Endodermal cell (in vitro differentiated cells): ENCODE results near the gene EFEMP1. TPM values are rescaled to one million over a fixed set of nuclear protein-coding genes. Genes with fewer than 3 reads are reported as not detected.

Experiments
- DNase-seq: peaks from one replicate; pipeline ENCODE4 v3.0.0-alpha.2; 2017
- H3K27ac ChIP-seq: 2 replicates; pipeline ENCODE4 v1.5.1; 2013; ENCODE audit warnings: mild to moderate bottlenecking, low read depth, low read length, moderate library complexity
- H3K27me3 ChIP-seq: 2 replicates; pipeline ENCODE4 v1.6.1; 2013; ENCODE audit warnings: mild to moderate bottlenecking, low read length, moderate library complexity; ENCODE audit not compliant: insufficient read depth, control insufficient read depth, poor library complexity, severe bottlenecking
- H3K36me3 ChIP-seq: 2 replicates; pipeline ENCODE4 v1.7.0; 2013; ENCODE audit warnings: mild to moderate bottlenecking, low read length, moderate library complexity; ENCODE audit not compliant: control insufficient read depth, insufficient read depth
- H3K4me1 ChIP-seq: one replicate; pipeline ENCODE4 v1.7.0; 2013; ENCODE audit warnings: low read length; ENCODE audit not compliant: control insufficient read depth, insufficient read depth
- H3K4me3 ChIP-seq: 2 replicates; pipeline ENCODE4 v1.5.1; 2013; ENCODE audit warnings: mild to moderate bottlenecking, low read length, moderate library complexity
- H3K9ac ChIP-seq: 2 replicates; pipeline ENCODE4 v1.6.1; 2013; ENCODE audit warnings: mild to moderate bottlenecking, low read length, moderate library complexity; ENCODE audit not compliant: poor library complexity, severe bottlenecking; ENCODE audit errors: extremely low read depth
- H3K9me3 ChIP-seq: 2 replicates; pipeline ENCODE4 v1.6.1; 2013; ENCODE audit warnings: mild to moderate bottlenecking, low read length, moderate library complexity; ENCODE audit not compliant: control insufficient read depth
- H3K27ac Mint-ChIP-seq: 2 replicates; pipeline ENCODE4 v1.8.0; 2020; ENCODE audit warnings: mixed read lengths
- H3K27me3 Mint-ChIP-seq: 2 replicates; pipeline ENCODE4 v1.8.0; 2021; ENCODE audit warnings: mild to moderate bottlenecking, mixed read lengths; ENCODE audit not compliant: insufficient read depth
- H3K36me3 Mint-ChIP-seq: 2 replicates; pipeline ENCODE4 v1.8.0; 2020; ENCODE audit warnings: low read depth, mixed read lengths
- H3K4me1 Mint-ChIP-seq: 2 replicates; pipeline ENCODE4 v1.8.0; 2020; ENCODE audit warnings: mixed read lengths
- H3K4me3 Mint-ChIP-seq: 2 replicates; pipeline ENCODE4 v1.8.0; 2020; ENCODE audit warnings: mild to moderate bottlenecking, moderate library complexity, mixed read lengths
- H3K9me3 Mint-ChIP-seq: 2 replicates; pipeline ENCODE4 v1.8.0; 2020; ENCODE audit warnings: mild to moderate bottlenecking, mixed read lengths
- WGBS, 2 experiments: methylation state at CpG; one replicate each; pipeline versions ENCODE4 v1.1.5 to v1.1.7; 2013; ENCODE audit warnings: missing lambda C conversion rate in 2 of 2, mixed read lengths in 1 of 2; ENCODE audit not compliant: insufficient coverage in 1 of 2, insufficient read length in 1 of 2; 5-methylcytosine and 5-hydroxymethylcytosine counted together
- total RNA-seq, 2 donors: library from RNA; stranded (reverse); fragmentation: NEBNext Ultra II Directional in 1 of 2; extraction: Animal tissue kit (Norgen Biotek cat#: 25700) in 1 of 2; gene quantifications; 2 replicates in 1 of 2; 3 replicates in 1 of 2; pipeline ENCODE4 v1.2.1, GENCODE V29; 2021
- TF ChIP-seq, protein P1 (sequence below): fragments of 200-600 bp; sonication (generic); conservative IDR thresholded peaks from 2 replicates; pipeline ENCODE4 v1.5.0; 2021; ENCODE audit warnings: antibody characterized with exemption, mild to moderate bottlenecking

Gene EFEMP1
- total RNA-seq, 2 donors from 2014 or later: 2.6 to 3.3 TPM

DNA sequence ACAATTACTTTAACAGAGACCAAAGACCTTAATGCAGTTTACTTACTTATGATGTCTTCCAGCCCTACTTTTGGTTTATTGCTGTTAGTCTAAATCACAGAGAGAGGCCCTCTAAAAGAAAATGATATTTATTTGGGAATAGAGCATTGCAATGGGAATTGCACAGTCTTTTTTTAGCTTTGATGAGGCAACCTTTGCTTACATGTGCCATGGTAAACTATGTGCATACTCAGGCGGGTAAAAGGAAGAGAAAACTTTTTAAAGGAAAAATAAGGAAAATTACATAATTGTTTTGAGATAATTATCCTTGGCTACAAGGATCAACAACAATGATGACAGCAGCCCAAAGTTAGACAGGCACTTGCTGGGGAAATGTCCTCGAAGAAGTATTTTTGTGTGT lies 78.6 kb downstream of the EFEMP1 start:
- peaks cover 5% of the 10 kb centered on the region for H3K9me3 Mint-ChIP-seq
- H3K9me3 ChIP-seq: peaks cover 5% of the 10 kb centered on the region
- H3K4me1 ChIP-seq: no peaks in the 10 kb centered on the region
- WGBS, 2 experiments: 64 to 83% methylated on average over 1 to 2 of the region's 2 CpGs
- no peaks in the 10 kb centered on the region for H3K27me3 ChIP-seq
- H3K4me1 Mint-ChIP-seq: no peaks in the 10 kb centered on the region
- no peak overlapping the region for H3K27ac ChIP-seq
- TF ChIP-seq, protein P1, sequence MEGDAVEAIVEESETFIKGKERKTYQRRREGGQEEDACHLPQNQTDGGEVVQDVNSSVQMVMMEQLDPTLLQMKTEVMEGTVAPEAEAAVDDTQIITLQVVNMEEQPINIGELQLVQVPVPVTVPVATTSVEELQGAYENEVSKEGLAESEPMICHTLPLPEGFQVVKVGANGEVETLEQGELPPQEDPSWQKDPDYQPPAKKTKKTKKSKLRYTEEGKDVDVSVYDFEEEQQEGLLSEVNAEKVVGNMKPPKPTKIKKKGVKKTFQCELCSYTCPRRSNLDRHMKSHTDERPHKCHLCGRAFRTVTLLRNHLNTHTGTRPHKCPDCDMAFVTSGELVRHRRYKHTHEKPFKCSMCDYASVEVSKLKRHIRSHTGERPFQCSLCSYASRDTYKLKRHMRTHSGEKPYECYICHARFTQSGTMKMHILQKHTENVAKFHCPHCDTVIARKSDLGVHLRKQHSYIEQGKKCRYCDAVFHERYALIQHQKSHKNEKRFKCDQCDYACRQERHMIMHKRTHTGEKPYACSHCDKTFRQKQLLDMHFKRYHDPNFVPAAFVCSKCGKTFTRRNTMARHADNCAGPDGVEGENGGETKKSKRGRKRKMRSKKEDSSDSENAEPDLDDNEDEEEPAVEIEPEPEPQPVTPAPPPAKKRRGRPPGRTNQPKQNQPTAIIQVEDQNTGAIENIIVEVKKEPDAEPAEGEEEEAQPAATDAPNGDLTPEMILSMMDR: no peak
- no peaks in the 10 kb centered on the region for H3K27me3 Mint-ChIP-seq
- H3K36me3 ChIP-seq: no peaks in the 10 kb centered on the region
- H3K36me3 Mint-ChIP-seq: no peaks in the 10 kb centered on the region
- no peak overlapping the region for H3K9ac ChIP-seq
- H3K4me3 ChIP-seq: no peak overlapping the region
- DNase-seq: no peak
- H3K27ac Mint-ChIP-seq: no peak overlapping the region
- no peak overlapping the region for H3K4me3 Mint-ChIP-seq

DNA sequence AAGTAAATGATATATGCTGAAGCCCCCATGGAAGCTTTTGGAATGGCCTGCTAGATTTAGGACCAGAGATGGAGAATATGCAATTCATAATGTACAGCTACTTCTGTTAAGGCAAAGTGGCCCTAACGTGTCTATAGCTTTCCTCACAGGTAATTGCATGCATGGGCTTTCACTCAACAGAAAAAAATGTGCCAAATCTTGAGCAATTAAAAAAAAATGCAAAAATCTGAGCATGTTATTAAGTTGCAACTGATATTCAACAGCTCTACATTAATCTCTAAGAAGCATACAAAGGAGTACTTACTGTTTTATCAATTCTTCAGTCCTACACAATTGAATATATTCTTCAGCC lies 79.6 kb downstream of the EFEMP1 start:
- no peak for DNase-seq
- WGBS, 2 experiments: 77 to 100% methylated on average over 1 of the region's 1 CpG
- H3K9ac ChIP-seq: no peak overlapping the region

GRCh38 chr2:55843096-55843993 lies 80.2 kb downstream of the EFEMP1 start:
- no peak overlapping the region for H3K27ac ChIP-seq

More for the DNA sequence above, 79.6 kb downstream of the EFEMP1 start:
- Mint-ChIP-seq H3K4me3 (no peak overlapping the region), H3K27me3 (no peaks in the 10 kb centered on the region), H3K36me3 (no peaks in the 10 kb centered on the region), H3K27ac (no peak overlapping the region), H3K9me3 (peaks cover 5% of the 10 kb centered on the region), H3K4me1 (peaks cover 9% of the 10 kb centered on the region)
- H3K36me3 ChIP-seq: no peaks in the 10 kb centered on the region
- TF ChIP-seq, protein P1: no peak
- H3K9me3 ChIP-seq: peaks cover 5% of the 10 kb centered on the region
- no peaks in the 10 kb centered on the region for H3K27me3 ChIP-seq
- H3K4me1 ChIP-seq: peaks cover 3% of the 10 kb centered on the region
- H3K4me3 ChIP-seq: no peak overlapping the region
- H3K27ac ChIP-seq: no peak overlapping the region

More at GRCh38 chr2:55843096-55843993, 80.2 kb downstream of the EFEMP1 start:
- Histone ChIP-seq H3K36me3 (no peaks in the 10 kb centered on the region), H3K9me3 (peaks cover 5% of the 10 kb centered on the region), H3K9ac (no peak overlapping the region), H3K4me3 (no peak overlapping the region), H3K4me1 (peaks cover 3% of the 10 kb centered on the region), H3K27me3 (no peaks in the 10 kb centered on the region)
- no peak for DNase-seq
- H3K36me3 Mint-ChIP-seq: no peaks in the 10 kb centered on the region
- peaks cover 12% of the 10 kb centered on the region for H3K4me1 Mint-ChIP-seq
- H3K27ac Mint-ChIP-seq: no peak overlapping the region
- no peak overlapping the region for H3K4me3 Mint-ChIP-seq
- peaks cover 5% of the 10 kb centered on the region for H3K9me3 Mint-ChIP-seq
- 89 to 92% methylated on average over 5 to 6 of the region's 6 CpGs for WGBS, 2 experiments
- H3K27me3 Mint-ChIP-seq: no peaks in the 10 kb centered on the region
- TF ChIP-seq, protein P1: no peak
